Measurements from ENCODE around the gene EPS15. TPM values are rescaled to one million over a fixed set of nuclear protein-coding genes. Genes with fewer than 3 reads are reported as not detected.

Gene EPS15
- total and polyA plus RNA-seq, 2 experiments from 2014 or later = 31.0 to 76.5 TPM

DNA sequence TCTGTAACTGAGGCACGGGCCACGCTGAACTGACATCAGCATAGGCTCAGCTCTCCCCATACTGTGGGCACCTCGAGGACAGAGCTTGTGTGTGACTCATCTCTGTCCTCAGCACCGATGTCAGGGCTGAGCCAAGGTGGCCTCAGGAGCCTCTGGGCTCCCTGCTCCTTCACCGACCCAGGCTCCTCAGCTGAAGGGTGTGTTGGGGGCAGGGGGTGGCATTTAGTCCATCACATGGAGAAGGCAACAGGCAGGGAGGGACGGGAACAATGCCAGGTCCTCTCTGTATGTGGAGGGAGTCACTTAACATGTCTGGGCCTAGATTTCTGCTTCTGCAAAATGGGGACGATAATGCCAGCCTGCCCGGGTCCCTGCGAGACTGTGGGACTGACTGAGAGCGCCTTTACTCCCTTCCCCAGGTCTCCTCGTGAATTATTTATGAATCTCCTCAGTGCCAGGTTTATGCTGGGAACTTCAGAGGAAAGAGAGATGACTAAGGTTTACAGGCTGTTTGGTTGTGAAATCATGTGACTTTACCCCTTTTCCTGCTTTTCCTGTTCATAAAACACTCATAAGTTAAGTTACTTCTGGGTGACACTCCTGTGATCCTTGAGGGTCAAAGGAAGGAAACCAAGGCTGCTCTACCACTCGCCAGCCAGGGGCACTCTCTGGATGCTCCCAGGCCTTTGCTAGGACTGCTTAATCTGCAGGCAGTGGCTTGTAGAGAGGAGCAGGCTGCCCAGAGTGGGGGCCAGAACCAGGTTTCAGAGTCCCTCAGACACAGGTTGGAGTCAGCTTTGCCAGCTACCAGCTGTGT is 204.9 kb downstream of the EPS15 start (continued):
- TF ChIP-seq, protein P1, sequence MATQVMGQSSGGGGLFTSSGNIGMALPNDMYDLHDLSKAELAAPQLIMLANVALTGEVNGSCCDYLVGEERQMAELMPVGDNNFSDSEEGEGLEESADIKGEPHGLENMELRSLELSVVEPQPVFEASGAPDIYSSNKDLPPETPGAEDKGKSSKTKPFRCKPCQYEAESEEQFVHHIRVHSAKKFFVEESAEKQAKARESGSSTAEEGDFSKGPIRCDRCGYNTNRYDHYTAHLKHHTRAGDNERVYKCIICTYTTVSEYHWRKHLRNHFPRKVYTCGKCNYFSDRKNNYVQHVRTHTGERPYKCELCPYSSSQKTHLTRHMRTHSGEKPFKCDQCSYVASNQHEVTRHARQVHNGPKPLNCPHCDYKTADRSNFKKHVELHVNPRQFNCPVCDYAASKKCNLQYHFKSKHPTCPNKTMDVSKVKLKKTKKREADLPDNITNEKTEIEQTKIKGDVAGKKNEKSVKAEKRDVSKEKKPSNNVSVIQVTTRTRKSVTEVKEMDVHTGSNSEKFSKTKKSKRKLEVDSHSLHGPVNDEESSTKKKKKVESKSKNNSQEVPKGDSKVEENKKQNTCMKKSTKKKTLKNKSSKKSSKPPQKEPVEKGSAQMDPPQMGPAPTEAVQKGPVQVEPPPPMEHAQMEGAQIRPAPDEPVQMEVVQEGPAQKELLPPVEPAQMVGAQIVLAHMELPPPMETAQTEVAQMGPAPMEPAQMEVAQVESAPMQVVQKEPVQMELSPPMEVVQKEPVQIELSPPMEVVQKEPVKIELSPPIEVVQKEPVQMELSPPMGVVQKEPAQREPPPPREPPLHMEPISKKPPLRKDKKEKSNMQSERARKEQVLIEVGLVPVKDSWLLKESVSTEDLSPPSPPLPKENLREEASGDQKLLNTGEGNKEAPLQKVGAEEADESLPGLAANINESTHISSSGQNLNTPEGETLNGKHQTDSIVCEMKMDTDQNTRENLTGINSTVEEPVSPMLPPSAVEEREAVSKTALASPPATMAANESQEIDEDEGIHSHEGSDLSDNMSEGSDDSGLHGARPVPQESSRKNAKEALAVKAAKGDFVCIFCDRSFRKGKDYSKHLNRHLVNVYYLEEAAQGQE (IDR thresholded peaks at IDR 0.05; ENCODE audit: unreplicated experiment) = no peak
- no peak for TF ChIP-seq EZH2 (IDR thresholded peaks at IDR 0.05; ENCODE audit: low read depth, unreplicated experiment)
- TF ChIP-seq, protein P2, sequence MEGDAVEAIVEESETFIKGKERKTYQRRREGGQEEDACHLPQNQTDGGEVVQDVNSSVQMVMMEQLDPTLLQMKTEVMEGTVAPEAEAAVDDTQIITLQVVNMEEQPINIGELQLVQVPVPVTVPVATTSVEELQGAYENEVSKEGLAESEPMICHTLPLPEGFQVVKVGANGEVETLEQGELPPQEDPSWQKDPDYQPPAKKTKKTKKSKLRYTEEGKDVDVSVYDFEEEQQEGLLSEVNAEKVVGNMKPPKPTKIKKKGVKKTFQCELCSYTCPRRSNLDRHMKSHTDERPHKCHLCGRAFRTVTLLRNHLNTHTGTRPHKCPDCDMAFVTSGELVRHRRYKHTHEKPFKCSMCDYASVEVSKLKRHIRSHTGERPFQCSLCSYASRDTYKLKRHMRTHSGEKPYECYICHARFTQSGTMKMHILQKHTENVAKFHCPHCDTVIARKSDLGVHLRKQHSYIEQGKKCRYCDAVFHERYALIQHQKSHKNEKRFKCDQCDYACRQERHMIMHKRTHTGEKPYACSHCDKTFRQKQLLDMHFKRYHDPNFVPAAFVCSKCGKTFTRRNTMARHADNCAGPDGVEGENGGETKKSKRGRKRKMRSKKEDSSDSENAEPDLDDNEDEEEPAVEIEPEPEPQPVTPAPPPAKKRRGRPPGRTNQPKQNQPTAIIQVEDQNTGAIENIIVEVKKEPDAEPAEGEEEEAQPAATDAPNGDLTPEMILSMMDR (conservative IDR thresholded peaks at IDR 0.05; ENCODE audit: low read depth in 2 of 2) = no peak
- TF ChIP-seq, protein P3, sequence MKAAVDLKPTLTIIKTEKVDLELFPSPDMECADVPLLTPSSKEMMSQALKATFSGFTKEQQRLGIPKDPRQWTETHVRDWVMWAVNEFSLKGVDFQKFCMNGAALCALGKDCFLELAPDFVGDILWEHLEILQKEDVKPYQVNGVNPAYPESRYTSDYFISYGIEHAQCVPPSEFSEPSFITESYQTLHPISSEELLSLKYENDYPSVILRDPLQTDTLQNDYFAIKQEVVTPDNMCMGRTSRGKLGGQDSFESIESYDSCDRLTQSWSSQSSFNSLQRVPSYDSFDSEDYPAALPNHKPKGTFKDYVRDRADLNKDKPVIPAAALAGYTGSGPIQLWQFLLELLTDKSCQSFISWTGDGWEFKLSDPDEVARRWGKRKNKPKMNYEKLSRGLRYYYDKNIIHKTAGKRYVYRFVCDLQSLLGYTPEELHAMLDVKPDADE (IDR thresholded peaks at IDR 0.05) = no peak
- TF ChIP-seq JUNB (IDR thresholded peaks at IDR 0.05; ENCODE audit: unreplicated experiment) = no peak
- TF ChIP-seq NANOG (IDR thresholded peaks at IDR 0.05; ENCODE audit: borderline replicate concordance) = no peak
- TF ChIP-seq POLR2AphosphoS5 (IDR thresholded peaks at IDR 0.05; ENCODE audit: low read depth) = no peak
- TF ChIP-seq CREB1 (CRISPR knock-in tag; IDR thresholded peaks at IDR 0.05; ENCODE audit: low read depth) = no peak
- TF ChIP-seq EZH2phosphoT487 (IDR thresholded peaks at IDR 0.05; ENCODE audit: unreplicated experiment) = no peak

DNA sequence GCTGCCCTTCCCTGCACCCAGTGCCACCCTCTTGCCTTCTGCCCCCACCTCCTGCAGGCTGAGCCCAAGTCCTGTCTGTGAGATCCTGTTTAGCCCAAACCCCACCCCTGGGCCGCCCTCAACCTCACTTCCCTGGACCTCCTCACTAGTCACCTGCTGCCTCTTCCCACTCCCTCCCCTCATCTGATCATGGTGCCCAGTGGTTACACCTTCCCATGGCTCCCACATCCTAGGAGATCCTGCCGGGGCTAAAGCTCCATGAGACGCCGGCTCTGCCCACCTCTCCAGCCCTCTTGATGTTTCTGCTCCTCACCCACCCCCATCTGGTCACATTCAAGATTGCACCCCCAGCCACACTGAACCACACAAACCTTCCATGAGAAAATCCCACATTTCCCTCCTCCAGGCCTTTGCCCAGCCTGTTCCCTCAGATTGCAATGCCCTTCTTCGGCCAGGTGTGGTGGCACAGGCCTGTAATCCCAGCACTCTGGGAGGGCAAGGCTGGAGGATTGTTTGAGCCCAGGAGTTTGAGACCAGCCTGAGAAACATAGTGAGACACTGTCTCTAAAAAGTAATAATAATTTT is 205.7 kb downstream of the EPS15 start:
- TF ChIP-seq ZNF331 (CRISPR knock-in tag; IDR thresholded peaks at IDR 0.05; ENCODE audit: low read depth) (no peak), JUNB (IDR thresholded peaks at IDR 0.05; ENCODE audit: unreplicated experiment) (no peak)
- TF ChIP-seq, protein P2 (conservative IDR thresholded peaks at IDR 0.05; ENCODE audit: low read depth in 2 of 2) = peak; percentile 45 to 47
- H3K27me3 Mint-ChIP-seq (ENCODE audit: insufficient read depth, low read depth, poor library complexity) = peaks cover 16% of the 10 kb centered on the region
- H3K4me3 Mint-ChIP-seq = no peak overlapping the region
- no peak overlapping the region for H3K27ac Mint-ChIP-seq
- H3K4me1 Mint-ChIP-seq = peaks cover 22% of the 10 kb centered on the region
- Histone ChIP-seq H3K36me3 (ENCODE audit: insufficient read depth) (no peaks in the 10 kb centered on the region), H3F3A (replicated peaks; ENCODE audit: low read depth) (no peaks in the 10 kb centered on the region), H3K9me2 (ENCODE audit: insufficient read depth) (no peaks in the 10 kb centered on the region), H3K27me3 (ENCODE audit: insufficient read depth) (no peaks in the 10 kb centered on the region), H3K4me3 (no peak overlapping the region), H3K4me2 (no peak overlapping the region), H4K20me1 (replicated peaks; ENCODE audit: insufficient read depth) (no peaks in the 10 kb centered on the region), H3K79me2 (replicated peaks; ENCODE audit: insufficient read depth) (no peaks in the 10 kb centered on the region), H3K27ac (ENCODE audit: low read depth) (no peak overlapping the region), H3K4me1 (ENCODE audit: insufficient read depth) (no peaks in the 10 kb centered on the region), H2AFZ (no peak overlapping the region)
- DNase-seq (ENCODE audit: low spot score) = peak; percentile 81
- peak; percentile 85 for ATAC-seq
- no peaks in the 10 kb centered on the region; the same call in 2 of the 3 replicates for H3K9me3 Mint-ChIP-seq
- H3K36me3 Mint-ChIP-seq (ENCODE audit: low read depth) = no peaks in the 10 kb centered on the region
